ENCODE data around the gene TSACC. TPM values are rescaled to one million over a fixed set of nuclear protein-coding genes. Genes with fewer than 3 reads are reported as not detected.

TSACC gene
- total RNA-seq, 1 experiment from 2014 or later: 1.8 TPM

GRCh38 chr1:156336242-156336641, 2.1 kb upstream of the TSACC start:
- no TSS peak for BruUV-seq (replicated peaks)
- Mint-ChIP-seq H3K27me3 (ENCODE audit: insufficient read depth, unreplicated experiment) (no peaks in the 10 kb centered on the region), H3K9me3 (ENCODE audit: unreplicated experiment) (no peaks in the 10 kb centered on the region), H3K4me1 (ENCODE audit: insufficient read depth, unreplicated experiment) (peaks cover 24% of the 10 kb centered on the region), H3K4me3 (ENCODE audit: unreplicated experiment) (peak overlapping the region; percentile 96), H3K36me3 (ENCODE audit: insufficient read depth, unreplicated experiment) (peaks cover 57% of the 10 kb centered on the region), H3K27ac (ENCODE audit: low read depth, unreplicated experiment) (peak overlapping the region; percentile 76)
- peak; percentile 32 for DNase-seq (ENCODE audit: unreplicated experiment)
- TF ChIP-seq CTCF (IDR thresholded peaks at IDR 0.05; ENCODE audit: unreplicated experiment): peak; percentile 24
- intact Hi-C loops (cut with micrococcal nuclease): no loop called here
- POLR2A ChIA-PET: interaction anchor here (0.6 to 3.1 kb wide), 11 partner anchors 10 to 1926 kb away, joined by 3 to 39 read pairs (median 4); partner anchors contain the start of genes MEF2D, PMF1 and SMG5
- CTCF ChIA-PET: interaction anchor here (0.6 to 10.0 kb wide), 13 partner anchors 9 to 437 kb away, joined by 3 to 152 read pairs (median 4); no protein-coding TSS in a partner anchor

DNA sequence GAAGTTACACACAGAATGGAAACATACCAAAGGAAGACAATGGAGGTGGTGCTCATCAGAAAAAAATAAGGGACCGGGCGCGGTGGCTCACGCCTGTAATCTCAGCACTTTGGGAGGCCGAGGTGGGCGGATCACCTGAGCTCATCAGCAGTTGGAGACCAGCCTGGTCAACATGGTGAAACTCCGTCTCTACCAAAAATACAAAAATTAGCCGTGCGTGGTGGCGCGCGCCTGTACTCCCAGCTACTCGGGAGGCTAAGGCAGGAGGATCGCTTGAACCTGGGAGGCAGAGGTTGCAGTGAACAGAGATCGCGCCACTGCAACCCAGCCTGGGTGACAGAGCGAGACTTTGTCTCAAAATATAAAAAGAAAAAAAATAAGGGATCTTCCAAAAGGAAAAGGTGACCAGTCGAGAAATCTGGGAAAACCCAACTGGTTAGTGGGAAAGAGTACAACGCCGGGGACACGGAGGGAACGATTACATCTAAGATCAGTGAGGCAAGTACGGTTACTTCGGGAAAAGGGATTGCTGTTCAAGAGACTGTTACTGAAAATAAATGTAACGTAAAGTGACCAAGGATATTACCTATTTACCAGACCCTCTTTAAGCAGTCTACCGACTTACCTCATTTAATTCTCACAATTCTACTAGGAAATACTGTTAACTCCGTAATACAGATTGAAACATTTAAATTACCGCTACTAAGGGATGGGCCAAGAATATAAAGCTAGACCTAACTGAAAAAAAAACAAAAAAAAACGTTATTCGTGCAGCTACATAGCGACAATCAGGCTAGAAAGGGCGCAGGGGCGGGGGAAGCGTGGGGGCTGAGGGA, 1.1 kb upstream of the TSACC start:
- BruUV-seq (replicated peaks): TSS peak; percentile 34
- TF ChIP-seq CTCF (IDR thresholded peaks at IDR 0.05; ENCODE audit: unreplicated experiment): no peak
- no peaks in the 10 kb centered on the region for H3K9me3 Mint-ChIP-seq (ENCODE audit: unreplicated experiment)
- ChIA-PET CTCF (interaction anchor here (0.6 to 10.0 kb wide), 16 partner anchors 8 to 652 kb away, joined by 3 to 152 read pairs (median 4); no protein-coding TSS in a partner anchor), POLR2A (interaction anchor here (0.6 to 3.1 kb wide), 31 partner anchors 8 to 430 kb away, joined by 3 to 39 read pairs (median 4); partner anchors contain the start of genes GLMP, GPATCH4, MEF2D and MRPL24)
- H3K36me3 Mint-ChIP-seq (ENCODE audit: insufficient read depth, unreplicated experiment): peaks cover 47% of the 10 kb centered on the region
- DNase-seq (ENCODE audit: unreplicated experiment): peak; percentile 29
- H3K27ac Mint-ChIP-seq (ENCODE audit: low read depth, unreplicated experiment): peak overlapping the region; percentile 76
- H3K4me1 Mint-ChIP-seq (ENCODE audit: insufficient read depth, unreplicated experiment): peaks cover 24% of the 10 kb centered on the region
- intact Hi-C loops (cut with micrococcal nuclease): no loop called here
- H3K4me3 Mint-ChIP-seq (ENCODE audit: unreplicated experiment): peak overlapping the region; percentile 96
- no peaks in the 10 kb centered on the region for H3K27me3 Mint-ChIP-seq (ENCODE audit: insufficient read depth, unreplicated experiment)

DNA sequence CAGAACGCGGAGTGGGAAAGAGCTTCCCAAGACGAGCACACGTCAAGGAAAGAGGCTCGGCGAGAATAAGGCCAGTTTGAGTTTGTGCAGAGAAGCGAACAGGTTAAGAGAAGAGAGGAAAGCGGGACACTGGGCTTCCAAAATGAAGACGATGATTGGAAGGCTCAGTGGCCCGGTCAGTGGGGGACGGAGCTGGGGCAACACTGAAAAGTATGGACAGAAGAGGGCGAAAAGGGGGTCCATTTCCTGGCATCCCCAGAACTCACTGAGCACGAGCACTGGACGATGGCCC, 492 bp upstream of the TSACC start:
- Mint-ChIP-seq H3K4me3 (ENCODE audit: unreplicated experiment) (peak overlapping the region; percentile 96), H3K9me3 (ENCODE audit: unreplicated experiment) (no peaks in the 10 kb centered on the region), H3K27me3 (ENCODE audit: insufficient read depth, unreplicated experiment) (no peaks in the 10 kb centered on the region), H3K36me3 (ENCODE audit: insufficient read depth, unreplicated experiment) (peaks cover 41% of the 10 kb centered on the region), H3K27ac (ENCODE audit: low read depth, unreplicated experiment) (peak overlapping the region; percentile 76), H3K4me1 (ENCODE audit: insufficient read depth, unreplicated experiment) (peaks cover 24% of the 10 kb centered on the region)
- intact Hi-C loops (cut with micrococcal nuclease): no loop called here
- BruUV-seq (replicated peaks): no TSS peak
- POLR2A ChIA-PET: interaction anchor here (0.6 to 3.1 kb wide), 25 partner anchors 9 to 430 kb away, joined by 3 to 39 read pairs (median 4); partner anchors contain the start of genes GLMP, MEF2D, MRPL24 and PMF1
- DNase-seq (ENCODE audit: unreplicated experiment): no peak
- CTCF ChIA-PET: interaction anchor here (0.7 to 10.0 kb wide), 7 partner anchors 16 to 388 kb away, joined by 3 to 152 read pairs (median 4); no protein-coding TSS in a partner anchor
- TF ChIP-seq CTCF (IDR thresholded peaks at IDR 0.05; ENCODE audit: unreplicated experiment): no peak

All from MCF 10A (cell line).